ENCODE data around the gene TTBK1.

Gene TTBK1

DNA sequence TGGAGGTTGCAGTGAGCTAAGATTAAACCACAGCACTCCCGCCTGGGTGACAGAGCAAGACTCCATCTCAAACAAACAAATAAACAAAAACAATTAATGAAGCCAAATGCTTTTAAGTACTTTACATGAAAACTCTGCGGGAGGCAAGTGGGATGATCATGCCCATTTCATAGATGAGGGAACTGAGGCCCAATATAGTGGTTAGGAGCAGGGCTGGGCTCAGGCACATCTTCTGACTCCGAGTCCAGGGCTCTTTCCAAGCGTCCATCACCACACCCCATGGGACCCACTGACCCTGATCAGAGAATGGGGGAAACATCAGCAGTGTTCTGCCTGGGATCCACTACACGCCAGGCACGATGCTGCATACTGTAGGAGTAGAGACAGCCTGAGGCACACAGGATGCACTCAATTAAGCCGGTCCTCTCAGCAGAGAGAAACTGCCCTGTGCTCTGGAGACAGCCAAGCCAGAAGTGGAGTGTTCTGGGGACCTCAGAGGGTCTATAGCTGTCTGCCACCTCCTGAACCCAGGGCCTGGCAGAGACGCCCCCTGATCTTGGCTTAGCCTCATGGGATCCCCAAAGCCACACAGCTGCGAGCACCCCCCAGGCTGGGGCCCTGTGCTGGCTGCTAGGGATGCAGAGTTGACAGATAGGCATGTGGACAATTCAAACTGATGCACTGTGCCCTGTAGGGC, 13.5 kb downstream of the TTBK1 start:
- no peak for DNase-seq

GRCh38 chr6:43257367-43258145, 14.3 kb downstream of the TTBK1 start:
- peak; percentile 62 to 75 for DNase-seq

DNA sequence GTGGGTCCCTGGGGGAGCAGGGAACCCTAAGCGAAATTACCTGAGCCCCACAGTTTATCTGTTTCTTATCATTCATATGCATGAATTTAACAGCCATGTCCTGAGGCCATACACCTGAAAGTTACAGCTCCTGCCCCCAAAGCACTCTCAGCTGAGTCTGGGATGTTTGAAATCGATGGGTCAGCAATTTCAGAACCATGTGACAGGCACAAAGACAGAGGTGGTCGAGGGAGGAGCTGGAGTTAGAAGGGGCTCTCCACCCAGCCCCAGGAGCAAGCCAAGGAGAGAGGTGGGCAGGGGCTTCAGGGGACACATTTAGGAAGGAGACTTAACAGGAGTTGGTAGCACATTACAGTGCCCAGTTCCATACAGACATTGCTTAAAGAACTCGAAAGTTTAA, 14.9 kb downstream of the TTBK1 start:
- DNase-seq: no peak

DNA sequence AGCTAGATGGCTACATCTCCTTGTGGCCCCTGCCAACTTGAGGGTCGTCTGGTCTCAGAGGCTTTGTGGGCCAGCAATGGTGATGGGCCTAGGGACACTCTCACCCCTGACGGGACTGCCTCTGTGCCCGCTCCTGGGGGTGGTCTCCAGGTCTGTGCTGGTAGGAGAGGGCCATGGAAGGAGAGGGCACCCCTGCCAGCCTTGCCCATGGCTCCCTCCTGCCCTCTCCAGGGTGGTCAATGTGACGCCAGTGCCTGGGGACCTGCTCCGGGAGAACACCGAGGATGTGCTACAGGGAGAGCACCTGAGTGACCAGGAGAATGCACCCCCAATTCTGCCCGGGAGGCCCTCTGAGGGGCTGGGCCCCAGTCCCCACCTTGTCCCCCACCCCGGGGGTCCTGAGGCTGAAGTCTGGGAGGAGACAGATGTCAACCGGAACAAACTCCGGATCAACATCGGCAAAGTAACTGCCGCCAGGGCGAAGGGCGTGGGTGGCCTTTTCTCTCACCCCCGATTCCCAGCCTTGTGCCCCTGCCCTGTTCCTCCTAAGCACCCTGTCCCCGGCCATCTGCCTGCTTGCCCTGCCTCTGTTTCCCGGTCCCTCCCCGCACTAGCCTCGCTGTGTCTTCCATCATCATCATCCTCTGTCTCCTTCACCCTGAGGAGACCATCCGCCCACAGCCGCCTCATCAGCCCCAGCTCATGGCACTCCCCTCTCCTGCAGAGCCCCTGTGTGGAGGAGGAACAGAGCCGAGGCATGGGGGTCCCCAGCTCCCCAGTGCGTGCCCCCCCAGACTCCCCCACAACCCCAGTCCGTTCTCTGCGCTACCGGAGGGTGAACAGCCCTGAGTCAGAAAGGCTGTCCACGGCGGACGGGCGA, 15.8 kb downstream of the TTBK1 start:
- no peak for DNase-seq

DNA sequence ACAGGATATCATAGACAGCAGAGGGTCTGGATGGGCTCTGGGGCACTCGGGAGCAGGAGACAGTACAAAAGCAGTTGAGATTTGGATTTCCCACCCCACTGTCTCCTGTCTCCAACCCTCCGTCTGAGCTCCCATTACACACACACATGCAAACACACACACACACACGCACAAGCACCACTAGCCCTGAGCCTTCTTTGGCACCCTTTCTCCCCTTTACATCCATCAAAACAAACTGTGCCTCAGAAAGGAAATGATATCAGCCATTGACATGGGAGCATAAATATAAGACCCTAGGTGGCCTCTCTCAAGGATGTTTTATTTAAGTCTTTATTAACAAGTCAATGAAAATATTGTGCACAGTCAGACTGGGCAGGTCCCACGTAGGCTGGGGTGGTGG, 17.5 kb downstream of the TTBK1 start:
- no peak for DNase-seq

GRCh38 chr6:43261198-43261597, 17.9 kb downstream of the TTBK1 start:
- no peak for DNase-seq

DNA sequence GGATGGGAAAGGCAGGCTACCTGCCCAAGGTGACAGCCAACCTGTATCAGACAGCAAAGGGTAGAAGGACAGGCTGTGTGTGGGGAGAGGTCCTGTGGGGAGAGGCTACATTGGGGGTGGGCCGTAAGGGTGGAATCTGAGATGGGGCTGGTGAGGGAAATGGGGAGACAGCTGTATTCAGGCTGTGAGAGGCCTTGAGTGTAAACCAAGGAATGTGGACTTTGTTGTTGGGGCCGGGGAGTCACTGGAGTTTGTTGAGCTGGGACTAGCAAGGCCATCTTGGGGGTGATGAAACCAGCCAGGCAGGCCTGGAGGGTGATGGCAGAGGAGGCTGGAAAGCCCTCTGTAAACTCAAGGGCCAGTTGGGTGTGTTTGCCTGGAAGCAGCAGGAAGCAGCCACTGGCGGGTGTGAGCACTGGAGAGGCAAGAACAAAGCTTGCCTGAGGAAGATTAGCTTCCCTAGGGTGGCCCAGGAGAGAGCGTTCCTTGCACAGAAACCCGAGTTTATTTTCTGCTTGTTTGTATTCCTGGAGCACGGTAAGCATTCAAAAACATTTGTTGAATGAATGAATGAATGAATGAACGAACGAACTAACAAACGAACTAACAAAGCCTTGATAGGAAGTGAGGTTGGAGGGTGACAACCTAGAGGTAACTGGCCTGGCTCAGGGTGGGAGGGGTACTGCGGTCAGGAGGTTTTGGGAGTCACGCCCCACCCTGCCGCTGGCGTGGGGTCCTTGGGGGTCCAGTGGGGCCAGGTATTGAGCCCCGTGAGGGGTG, 18.9 kb downstream of the TTBK1 start:
- no peak for DNase-seq

- no peak for DNase-seq
These were observed 19.6 kb downstream of the TTBK1 start for GRCh38 chr6:43262780-43263313.

GRCh38 chr6:43263314-43264178, 20.3 kb downstream of the TTBK1 start:
- peak; percentile 63 to 87 for DNase-seq

- peak; percentile 35 to 57 for DNase-seq
These were observed 21.4 kb downstream of the TTBK1 start for GRCh38 chr6:43264599-43265145.

DNA sequence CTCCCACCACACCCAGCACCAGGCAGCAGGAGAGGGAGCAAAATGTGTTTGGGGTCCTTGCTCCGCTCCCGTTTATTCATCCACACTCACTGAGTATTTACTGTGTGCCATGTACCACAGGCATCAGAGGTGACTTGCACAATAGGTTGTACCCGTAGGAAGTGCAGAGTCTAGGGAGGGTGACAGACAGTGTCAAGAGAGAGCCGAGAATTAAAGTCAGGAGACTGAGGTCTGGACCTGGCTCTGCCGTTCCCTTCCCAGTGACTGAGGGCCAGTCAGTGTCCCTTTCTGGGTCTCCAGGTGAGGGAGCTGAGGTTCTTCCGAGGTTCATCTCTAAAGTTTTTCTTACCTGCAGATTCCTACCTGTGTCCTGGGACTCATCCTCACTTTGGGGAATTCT, 22.3 kb downstream of the TTBK1 start:
- no peak for DNase-seq

DNA sequence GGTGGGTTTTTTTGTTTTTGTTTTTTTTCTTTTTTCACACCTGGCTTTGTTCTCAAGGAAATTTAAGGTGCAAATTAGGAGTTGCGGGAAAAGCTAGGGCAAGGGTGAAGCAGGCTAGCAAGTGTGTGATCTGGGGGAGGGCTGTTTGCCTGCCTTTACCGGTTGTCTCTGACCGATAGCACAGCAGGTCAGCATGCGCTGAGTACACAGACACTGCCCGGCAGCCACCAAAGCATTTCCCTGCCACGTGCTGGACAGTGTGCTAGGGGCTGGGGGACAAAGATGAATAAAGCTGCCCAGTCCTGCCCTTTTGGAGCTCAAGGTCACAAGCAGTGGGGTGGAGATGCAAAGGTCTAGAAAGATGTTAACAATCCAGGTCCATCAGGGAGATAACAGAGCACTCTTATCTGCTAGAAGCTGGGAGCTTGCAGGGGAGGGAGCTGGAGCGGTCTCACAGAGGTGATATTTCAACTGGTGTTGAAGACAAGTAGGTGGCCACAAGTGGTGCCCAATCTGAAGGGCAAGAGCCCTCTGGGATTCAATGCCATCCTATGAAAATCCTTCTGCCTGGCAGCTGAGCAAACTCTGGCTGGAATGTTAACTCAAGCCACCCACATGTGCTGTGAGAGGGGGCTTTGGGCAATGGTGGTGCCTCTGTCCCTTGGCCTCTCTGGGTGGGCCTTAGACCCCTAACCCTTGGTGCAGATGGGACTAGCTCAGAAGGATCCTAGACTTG, 24.5 kb downstream of the TTBK1 start:
- no peak for DNase-seq

GRCh38 chr6:43268355-43268700, 25.0 kb downstream of the TTBK1 start:
- DNase-seq: no peak

DNA sequence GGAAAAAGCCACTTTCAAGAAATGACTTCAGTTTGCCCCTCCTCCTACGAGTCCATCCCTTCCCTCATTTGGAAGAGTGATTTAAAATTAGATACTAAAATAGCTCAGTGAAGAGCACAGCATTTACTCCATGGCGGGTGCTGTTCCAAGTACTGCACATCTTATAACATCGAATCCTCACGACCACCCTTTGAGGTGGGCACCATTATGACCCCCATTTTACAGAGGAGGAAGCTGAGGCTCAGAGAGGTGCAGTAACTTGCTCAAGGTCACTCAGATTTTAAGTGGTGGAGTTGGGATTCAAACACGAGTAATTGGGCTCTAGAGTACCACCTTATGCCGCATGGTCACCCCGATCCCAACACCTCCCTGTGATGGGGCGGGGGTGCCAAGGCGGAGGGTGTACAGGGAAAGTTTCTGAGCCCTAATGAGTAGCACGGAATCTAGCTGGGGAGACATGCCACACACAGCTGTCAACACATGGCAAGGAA, 25.5 kb downstream of the TTBK1 start:
- no peak for DNase-seq

DNA sequence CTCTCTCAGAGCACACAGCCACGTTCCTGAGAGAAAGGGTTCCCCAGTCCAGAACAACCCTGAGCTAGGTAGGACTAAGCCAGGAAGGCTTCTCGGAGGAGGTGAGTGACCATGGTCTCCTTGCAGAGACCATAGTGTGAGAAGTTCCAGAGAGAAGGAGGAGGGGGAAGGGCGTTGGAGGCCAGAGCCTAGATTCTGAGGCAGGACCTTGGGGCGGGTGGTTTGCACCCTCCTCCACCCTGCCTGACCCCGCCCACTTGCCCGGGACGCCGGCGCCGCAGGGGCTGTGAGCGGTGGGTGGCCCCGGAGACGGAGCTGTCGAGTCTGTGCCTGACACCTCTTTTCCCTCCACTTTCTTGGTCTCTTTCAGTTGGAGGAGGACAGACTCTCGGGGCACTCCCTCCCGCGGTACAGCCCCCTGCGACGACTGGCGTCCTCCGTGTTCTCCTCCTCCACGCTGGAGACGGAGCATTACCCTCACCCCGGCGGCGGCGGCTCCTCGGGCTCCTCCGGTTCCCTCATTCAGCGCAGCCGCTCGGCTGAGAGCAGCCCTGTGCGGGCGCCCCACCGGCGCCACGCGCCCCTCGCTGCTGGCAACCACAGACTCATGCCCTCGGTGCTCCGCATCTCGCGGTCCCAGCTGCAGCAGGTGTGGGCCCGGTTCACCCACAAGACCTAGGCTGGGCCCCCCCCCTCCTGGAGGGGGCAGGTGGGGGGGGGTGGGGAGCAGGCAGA, 26.2 kb downstream of the TTBK1 start:
- no peak for DNase-seq

GRCh38 chr6:43271103-43271815, 28.0 kb downstream of the TTBK1 start:
- DNase-seq: no peak

DNA sequence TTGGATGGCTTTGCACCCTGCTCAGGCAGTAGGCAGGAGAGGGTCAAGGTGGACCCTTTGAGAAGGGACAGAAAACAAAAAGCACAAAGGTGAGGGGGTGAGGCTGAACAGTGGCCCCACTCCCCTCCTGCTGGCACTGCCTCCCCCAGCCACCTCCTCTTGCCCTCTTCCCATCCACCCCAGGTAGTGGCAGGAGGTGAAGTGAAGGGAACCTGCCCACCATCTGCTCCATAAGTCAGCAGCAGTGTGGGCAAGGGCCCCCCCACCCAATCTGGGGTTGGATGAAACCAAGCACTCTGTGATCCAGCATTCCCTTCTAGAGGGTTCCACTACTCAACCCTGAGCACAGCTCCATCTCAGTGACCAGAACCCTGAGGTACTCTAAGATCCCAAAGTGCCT, 28.7 kb downstream of the TTBK1 start:
- no peak for DNase-seq

GRCh38 chr6:43273707-43274106, 30.4 kb downstream of the TTBK1 start:
- DNase-seq: no peak
